Central memory CD8-positive, alpha-beta T cell (primary cell): ENCODE results near the gene CRABP2.
A peak's percentile ranks its signal among the peaks of the same experiment; 100 is the strongest.

ENCODE experiments used
- ATAC-seq: fragments of 150-1000 bp; cut with Tn5 transposase; replicated peaks from 2 replicates; pipeline ENCODE4 v1.10.0; 2022; ENCODE audit warnings: mild to moderate bottlenecking, moderate FRiP score, moderate number of reproducible peaks; ENCODE audit not compliant: poor library complexity, severe bottlenecking; ENCODE audit errors: extremely low read depth
- DNase-seq, 2 donors: peaks; one replicate each; pipeline ENCODE4 v3.0.0; 2021; ENCODE audit warnings: low spot score in 2 of 2
- H3K27ac Mint-ChIP-seq: one replicate; pipeline ENCODE4 v1.8.0; 2022; ENCODE audit warnings: low read depth, mild to moderate bottlenecking, moderate library complexity, mixed read lengths
- H3K27me3 Mint-ChIP-seq: one replicate; pipeline ENCODE4 v1.8.0; 2022; ENCODE audit warnings: mixed read lengths
- H3K36me3 Mint-ChIP-seq: one replicate; pipeline ENCODE4 v1.8.0; 2022; ENCODE audit warnings: mild to moderate bottlenecking, moderate library complexity, mixed read lengths; ENCODE audit not compliant: insufficient read depth
- H3K4me1 Mint-ChIP-seq: one replicate; pipeline ENCODE4 v1.8.0; 2022; ENCODE audit warnings: mixed read lengths
- H3K4me3 Mint-ChIP-seq: one replicate; pipeline ENCODE4 v1.8.0; 2022; ENCODE audit warnings: mild to moderate bottlenecking, moderate library complexity, mixed read lengths
- H3K9me3 Mint-ChIP-seq: one replicate; pipeline ENCODE4 v1.8.0; 2022; ENCODE audit warnings: mixed read lengths

The CRABP2 gene

DNA sequence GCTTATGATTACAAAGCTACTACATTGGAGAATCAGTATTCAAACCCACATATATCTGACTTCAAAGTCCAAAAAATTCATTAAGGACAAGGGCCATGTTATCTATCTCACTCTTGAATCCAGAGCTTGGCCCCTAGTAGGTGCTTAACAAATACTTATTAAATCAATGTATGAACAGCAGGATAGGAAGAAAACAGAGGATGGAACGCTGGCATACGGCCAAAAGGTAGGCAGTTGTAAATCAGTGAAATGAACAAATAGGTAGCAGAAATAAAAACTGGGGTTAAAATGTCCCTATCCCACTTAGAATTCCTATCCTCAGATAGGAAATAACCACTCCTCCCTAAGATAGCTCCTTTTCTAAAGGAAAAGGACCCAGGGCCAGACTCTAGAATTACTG, 33.5 kb upstream of the CRABP2 start:
- no peak for ATAC-seq
- no peaks in the 10 kb centered on the region for H3K27me3 Mint-ChIP-seq
- no peaks in the 10 kb centered on the region for H3K9me3 Mint-ChIP-seq
- DNase-seq, result no peak
- peaks cover 22% of the 10 kb centered on the region for H3K36me3 Mint-ChIP-seq
- H3K4me3 Mint-ChIP-seq, result peak overlapping the region; percentile 25
- H3K4me1 Mint-ChIP-seq, result peaks cover 21% of the 10 kb centered on the region
- H3K27ac Mint-ChIP-seq, result no peak overlapping the region

DNA sequence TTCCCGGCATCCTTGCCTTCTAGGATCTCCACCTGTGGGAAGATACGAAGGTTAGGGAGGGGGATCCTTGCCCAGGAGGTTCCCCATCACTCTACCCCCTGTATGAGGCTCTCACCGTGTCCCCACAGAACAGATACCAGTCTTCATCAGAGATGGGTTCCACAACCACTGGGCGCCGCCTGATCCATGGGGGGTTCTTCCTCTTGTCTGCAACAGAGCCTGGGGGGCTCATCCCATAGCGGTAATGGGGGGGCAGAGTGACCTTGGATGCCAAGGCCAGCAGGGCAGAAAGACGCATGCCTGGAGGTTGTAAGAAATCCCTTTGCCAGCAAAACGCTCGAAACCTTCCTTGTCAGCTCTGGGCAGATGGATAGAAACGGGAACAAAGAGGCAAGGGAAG, 33.0 kb upstream of the CRABP2 start:
- Mint-ChIP-seq H3K27ac (no peak overlapping the region), H3K27me3 (no peaks in the 10 kb centered on the region), H3K4me3 (no peak overlapping the region), H3K9me3 (no peaks in the 10 kb centered on the region), H3K4me1 (peaks cover 21% of the 10 kb centered on the region), H3K36me3 (peaks cover 21% of the 10 kb centered on the region)
- DNase-seq (no peak), ATAC-seq (no peak)

DNA sequence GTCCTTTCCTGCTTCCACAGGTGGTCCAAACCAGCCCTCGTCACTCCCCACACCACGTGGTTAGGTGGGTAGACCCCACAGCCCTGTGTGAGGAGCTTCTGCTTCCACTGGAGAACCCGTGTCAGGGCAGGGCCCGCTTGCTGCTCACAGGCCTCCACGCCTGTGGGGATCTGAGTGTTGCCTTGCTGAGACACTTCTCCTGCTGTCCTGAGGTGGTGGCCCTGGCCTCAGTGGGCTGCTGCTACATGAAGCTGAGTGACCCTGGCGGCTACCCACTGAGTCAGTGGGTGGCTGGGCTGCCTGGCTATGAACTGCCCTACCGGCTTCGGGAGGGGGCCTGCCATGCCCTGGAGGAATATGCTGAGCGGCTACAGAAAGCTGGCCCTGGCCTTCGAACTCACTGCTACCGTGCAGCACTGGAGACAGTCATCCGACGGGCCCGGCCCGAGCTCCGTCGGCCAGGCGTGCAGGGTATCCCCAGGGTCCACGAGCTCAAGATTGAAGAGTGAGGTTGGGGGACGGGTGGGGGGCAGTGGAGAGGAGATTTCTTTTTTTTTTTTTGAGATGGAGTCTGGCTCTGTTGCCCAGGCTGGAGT, 28.7 kb upstream of the CRABP2 start:
- Mint-ChIP-seq H3K9me3 (no peaks in the 10 kb centered on the region), H3K4me3 (no peak overlapping the region), H3K4me1 (peaks cover 10% of the 10 kb centered on the region), H3K36me3 (peaks cover 10% of the 10 kb centered on the region), H3K27ac (no peak overlapping the region), H3K27me3 (no peaks in the 10 kb centered on the region)
- no peak for DNase-seq
- ATAC-seq, result no peak

DNA sequence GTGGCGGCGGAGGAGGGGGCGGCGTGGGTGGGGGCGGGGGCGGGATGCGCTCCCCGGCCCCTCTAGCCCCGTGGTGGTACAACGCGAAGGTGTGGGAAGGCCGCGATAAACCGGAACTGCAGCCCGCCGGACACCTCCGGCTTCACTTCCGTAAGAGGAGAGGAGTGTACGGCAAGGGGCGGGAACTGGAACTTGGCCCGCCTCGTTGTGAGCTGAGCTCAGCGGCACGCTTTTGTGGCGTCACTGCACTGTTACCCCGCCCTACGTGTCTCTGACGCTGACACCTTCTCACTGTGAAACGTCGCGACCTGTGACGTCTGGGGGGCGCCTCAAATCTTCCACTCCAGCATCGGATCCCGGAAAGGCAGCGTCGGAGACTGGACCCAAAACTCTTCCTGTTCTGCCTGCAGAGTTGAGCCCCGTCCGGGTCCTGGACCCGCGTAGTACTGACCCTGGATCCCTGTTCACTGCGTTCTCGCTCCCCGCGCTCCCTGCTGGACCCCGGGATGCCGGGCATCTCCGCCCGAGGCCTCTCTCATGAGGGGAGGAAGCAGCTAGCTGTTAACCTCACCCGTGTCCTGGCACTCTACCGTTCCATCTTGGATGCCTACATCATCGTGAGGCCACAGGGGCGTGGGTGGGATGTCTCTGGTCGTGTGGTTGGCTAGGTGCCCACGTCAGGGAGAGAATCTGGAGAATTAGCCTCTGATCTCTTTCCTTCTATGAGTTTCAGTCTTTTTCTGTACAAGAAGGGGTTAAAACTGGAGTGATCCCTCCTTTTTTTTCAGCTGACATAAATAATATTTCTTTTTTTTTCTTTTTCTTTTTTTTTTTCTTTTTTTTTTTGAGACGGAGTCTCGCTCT, 23.4 kb upstream of the CRABP2 start, which contains the start of gene ISG20L2:
TSS of gene ISG20L2 (minus strand) at position 168 of the 864 bp plus-strand sequence. CDS start 1,114 bp downstream, outside the sequence.
- DNase-seq, result peak; percentile 87 to 96
- Mint-ChIP-seq H3K9me3 (no peaks in the 10 kb centered on the region), H3K4me3 (no peak within 1 kb of the TSS), H3K36me3 (peaks cover 23% of the 10 kb centered on the region), H3K4me1 (peaks cover 23% of the 10 kb centered on the region), H3K27me3 (no peaks in the 10 kb centered on the region), H3K27ac (no peak within 1 kb of the TSS)
- peak; percentile 96 for ATAC-seq

DNA sequence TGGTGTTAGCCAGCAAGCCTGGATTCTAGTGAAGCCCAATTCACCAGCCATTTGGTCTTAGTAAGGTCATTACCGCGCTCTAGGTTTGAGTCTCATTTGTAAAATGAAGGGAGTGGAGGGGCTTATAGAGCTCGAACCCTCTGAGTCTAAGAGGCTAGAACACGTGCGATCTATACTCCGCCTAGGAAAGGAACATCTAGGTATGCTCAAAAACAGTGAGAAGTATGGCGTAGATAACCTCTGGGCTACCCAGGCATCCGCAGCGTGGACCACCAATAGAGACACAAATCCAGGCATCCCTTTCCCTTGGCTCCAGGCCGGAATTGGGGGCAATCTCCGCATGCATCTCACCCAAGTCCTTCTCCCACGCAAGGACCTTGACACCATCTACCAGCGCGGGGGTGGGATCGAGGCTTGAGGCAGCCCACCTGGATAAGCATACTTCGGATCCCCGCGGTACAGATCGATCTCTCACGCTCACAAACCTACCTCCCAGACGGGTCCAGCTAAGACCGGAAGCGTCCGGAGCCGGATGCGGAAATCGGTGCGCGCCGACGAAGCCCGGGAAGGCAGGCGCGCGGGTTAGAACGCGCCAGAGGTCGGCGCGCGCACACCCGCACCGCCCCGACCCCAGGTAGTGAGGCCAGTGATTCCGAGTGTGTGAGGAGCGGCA, 22.7 kb upstream of the CRABP2 start, which contains the start of gene METTL25B:
TSS of gene METTL25B (plus strand) at position 544 of the 673 bp plus-strand sequence. CDS start 636 bp downstream, outside the sequence.
- peak; percentile 57 for ATAC-seq
- DNase-seq, result no peak
- H3K27me3 Mint-ChIP-seq, result no peaks in the 10 kb centered on the region
- no peaks in the 10 kb centered on the region for H3K9me3 Mint-ChIP-seq
- no peak within 1 kb of the TSS for H3K4me3 Mint-ChIP-seq
- H3K4me1 Mint-ChIP-seq, result peaks cover 31% of the 10 kb centered on the region
- H3K27ac Mint-ChIP-seq, result no peak within 1 kb of the TSS
- H3K36me3 Mint-ChIP-seq, result peaks cover 31% of the 10 kb centered on the region

DNA sequence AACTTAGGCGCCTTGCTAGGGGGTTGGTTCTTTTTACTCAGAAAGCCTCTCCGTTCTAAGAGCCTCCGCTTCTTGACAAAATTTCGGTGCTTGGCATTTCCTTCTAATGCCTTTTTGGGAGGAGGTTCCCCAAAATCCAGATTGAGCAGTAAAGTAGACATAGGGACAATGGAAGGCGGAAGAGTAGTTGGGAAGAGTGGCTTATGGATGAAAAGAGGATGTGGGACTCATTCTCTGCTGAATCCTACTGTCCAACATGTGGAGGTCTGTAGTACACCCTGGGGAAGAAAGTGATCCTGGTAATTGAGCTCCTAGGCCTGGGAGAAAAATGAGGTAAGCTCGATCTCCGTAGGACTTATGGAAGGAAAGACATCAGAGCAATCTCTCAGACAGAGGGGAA, 22.1 kb upstream of the CRABP2 start:
- H3K27ac Mint-ChIP-seq, result no peak overlapping the region
- DNase-seq, result no peak
- H3K4me3 Mint-ChIP-seq, result no peak overlapping the region
- H3K36me3 Mint-ChIP-seq, result peaks cover 37% of the 10 kb centered on the region
- no peak for ATAC-seq
- H3K4me1 Mint-ChIP-seq, result peaks cover 31% of the 10 kb centered on the region
- H3K27me3 Mint-ChIP-seq, result no peaks in the 10 kb centered on the region
- no peaks in the 10 kb centered on the region for H3K9me3 Mint-ChIP-seq

DNA sequence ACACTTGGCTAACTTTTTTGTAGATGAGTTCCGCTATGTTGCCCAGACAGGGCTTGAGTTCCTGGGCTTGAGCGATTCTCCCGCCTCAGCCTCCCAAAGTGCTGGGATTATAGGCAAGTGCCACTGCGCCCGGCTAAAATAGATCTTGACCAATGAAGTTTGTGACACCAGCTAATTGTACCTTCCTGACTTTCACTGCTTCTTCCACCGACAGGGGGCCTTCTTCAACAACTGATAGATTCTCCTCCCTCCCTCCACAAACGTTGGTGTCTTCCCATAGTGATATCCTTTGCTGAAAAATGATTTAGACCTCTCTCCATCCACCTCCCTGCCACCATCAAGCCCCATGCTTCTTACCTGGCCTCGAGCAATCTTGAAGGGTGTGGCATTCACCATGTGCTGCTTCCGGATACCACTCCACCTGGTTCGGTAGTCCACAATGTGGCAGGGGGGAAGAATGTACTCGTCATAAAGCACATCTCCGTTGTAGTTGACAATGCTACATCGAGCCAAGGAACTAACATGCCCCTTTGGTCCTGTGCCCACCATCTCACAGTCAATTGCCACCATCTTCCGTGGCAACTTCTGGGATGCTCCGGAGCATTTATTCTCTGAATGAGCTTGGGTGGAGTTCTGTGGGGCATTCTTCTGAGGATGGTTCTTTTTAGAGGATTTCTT, 21.3 kb upstream of the CRABP2 start:
- Mint-ChIP-seq H3K27ac (no peak overlapping the region), H3K27me3 (no peaks in the 10 kb centered on the region), H3K36me3 (peaks cover 43% of the 10 kb centered on the region), H3K4me1 (peaks cover 31% of the 10 kb centered on the region), H3K4me3 (no peak overlapping the region), H3K9me3 (no peaks in the 10 kb centered on the region)
- DNase-seq, result no peak
- ATAC-seq, result no peak

DNA sequence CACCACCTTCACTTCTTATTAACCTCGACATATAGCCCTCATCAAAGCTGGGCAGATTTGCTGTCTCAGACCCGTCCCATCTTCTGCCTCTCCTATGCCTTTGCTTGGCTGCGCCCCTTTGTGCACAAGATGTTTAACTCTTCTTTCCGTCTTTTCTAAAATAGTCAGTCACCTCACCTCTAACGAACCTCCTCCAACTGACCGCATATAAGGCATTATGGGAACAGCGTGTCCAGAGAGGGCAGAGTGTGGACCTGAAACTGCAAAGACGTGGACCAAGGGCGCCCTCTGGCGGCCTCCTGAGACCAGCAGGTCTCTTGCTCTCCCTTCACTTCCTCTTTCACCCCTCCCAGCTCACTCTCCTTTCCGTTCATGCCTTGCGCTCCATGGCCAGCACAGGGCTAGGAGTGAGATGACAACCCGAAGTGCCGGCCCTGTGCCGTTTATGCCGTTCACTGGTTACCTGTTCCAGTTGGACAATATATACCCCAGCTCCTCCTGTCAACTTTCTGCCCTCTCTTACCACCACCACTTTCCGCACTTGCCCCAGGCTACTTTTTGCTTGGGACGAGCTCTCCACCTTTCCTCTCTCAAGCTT, 20.4 kb upstream of the CRABP2 start:
- peaks cover 31% of the 10 kb centered on the region for H3K4me1 Mint-ChIP-seq
- H3K9me3 Mint-ChIP-seq, result no peaks in the 10 kb centered on the region
- H3K36me3 Mint-ChIP-seq, result peaks cover 49% of the 10 kb centered on the region
- H3K27me3 Mint-ChIP-seq, result no peaks in the 10 kb centered on the region
- H3K4me3 Mint-ChIP-seq, result no peak overlapping the region
- H3K27ac Mint-ChIP-seq, result no peak overlapping the region
- no peak for ATAC-seq
- peak; percentile 63 to 75 for DNase-seq

DNA sequence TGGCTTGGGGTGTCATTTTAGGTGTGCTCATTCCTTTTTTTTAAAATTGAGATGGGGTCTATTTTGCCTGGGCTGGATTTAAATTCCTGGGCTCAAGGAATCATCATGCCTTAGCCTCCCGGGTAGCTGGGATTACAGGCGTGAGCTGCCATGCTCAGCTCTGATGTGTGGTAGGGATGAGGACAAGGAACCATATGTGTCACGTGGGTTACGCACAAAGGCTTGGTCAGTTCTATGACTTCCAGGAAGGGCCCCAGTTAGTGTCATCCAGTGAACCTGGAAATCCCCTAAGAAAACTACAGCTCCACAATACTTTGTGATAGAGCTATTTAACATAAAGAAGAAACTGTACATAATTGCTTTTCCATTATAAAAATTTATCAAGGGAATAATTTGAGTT, 16.2 kb upstream of the CRABP2 start:
- no peak overlapping the region for H3K4me3 Mint-ChIP-seq
- no peaks in the 10 kb centered on the region for H3K9me3 Mint-ChIP-seq
- peaks cover 16% of the 10 kb centered on the region for H3K4me1 Mint-ChIP-seq
- ATAC-seq, result no peak
- no peak overlapping the region for H3K27ac Mint-ChIP-seq
- no peaks in the 10 kb centered on the region for H3K27me3 Mint-ChIP-seq
- no peak for DNase-seq
- H3K36me3 Mint-ChIP-seq, result peaks cover 50% of the 10 kb centered on the region

DNA sequence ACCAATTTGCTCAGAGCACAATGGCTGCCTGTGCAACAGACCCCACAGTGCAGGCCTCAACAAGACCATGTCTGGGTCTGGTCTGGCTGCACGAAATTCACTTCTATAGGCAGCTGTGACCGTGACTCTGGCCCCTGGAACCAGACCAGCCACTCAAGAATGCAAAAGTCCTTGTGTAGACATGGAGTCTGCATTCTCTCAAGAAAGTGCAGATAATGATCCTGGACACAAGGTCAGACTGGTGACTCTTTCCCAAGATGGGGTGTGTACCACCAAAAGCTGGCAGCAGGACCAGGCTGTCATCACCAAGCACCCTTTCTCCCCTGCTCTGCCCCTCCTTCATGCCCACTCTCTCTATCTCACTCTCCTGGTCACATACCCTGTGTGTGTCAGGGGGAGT, 15.7 kb upstream of the CRABP2 start:
- Mint-ChIP-seq H3K4me3 (no peak overlapping the region), H3K9me3 (no peaks in the 10 kb centered on the region), H3K27me3 (no peaks in the 10 kb centered on the region), H3K4me1 (peaks cover 16% of the 10 kb centered on the region), H3K36me3 (peaks cover 51% of the 10 kb centered on the region), H3K27ac (no peak overlapping the region)
- DNase-seq (no peak), ATAC-seq (no peak)

DNA sequence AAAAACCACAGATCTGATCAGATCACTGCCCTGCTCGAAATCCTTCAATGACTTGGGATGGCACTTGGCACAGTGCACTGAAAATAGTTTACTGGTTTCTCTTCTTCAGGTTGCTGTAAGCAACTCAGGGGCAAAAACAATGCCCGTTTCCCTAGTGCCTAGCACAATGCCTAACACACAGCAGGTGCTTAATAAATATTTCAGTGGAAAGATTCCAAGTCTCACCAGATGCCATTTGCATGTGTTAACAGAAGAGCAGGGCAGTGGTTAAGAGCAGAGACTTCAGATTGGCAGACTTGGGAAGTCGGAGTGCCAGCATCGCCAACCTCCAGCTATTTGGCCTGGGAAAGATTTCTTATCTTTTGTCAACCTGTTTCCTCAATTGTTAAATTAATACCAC, 12.0 kb upstream of the CRABP2 start:
- Mint-ChIP-seq H3K27ac (no peak overlapping the region), H3K9me3 (no peaks in the 10 kb centered on the region), H3K4me3 (no peak overlapping the region), H3K36me3 (peaks cover 35% of the 10 kb centered on the region), H3K4me1 (peaks cover 13% of the 10 kb centered on the region), H3K27me3 (no peaks in the 10 kb centered on the region)
- DNase-seq (no peak), ATAC-seq (no peak)

DNA sequence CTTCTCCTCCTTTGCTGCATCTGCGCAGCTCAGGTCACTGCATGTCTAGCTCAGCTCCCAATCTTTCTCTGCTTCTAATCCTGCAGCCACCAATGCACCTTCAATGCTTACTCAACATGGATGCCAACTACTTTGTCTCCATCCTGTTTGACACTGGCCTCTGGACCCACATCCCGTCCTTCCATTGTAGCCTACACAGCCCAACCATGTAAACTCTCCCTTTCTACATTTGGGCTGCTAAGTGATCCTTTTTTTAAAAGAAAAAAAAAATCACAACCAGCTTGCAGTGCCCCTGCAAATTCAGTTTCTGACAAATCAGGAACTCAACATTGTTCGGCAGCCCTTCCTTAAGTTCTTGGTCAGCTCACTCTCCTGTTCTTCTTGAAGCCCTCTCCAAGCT, 9.4 kb upstream of the CRABP2 start:
- peaks cover 13% of the 10 kb centered on the region for H3K4me1 Mint-ChIP-seq
- no peak for ATAC-seq
- no peak overlapping the region for H3K4me3 Mint-ChIP-seq
- no peak overlapping the region for H3K27ac Mint-ChIP-seq
- DNase-seq, result no peak
- H3K9me3 Mint-ChIP-seq, result no peaks in the 10 kb centered on the region
- H3K36me3 Mint-ChIP-seq, result peaks cover 21% of the 10 kb centered on the region
- no peaks in the 10 kb centered on the region for H3K27me3 Mint-ChIP-seq
